GM18505 (cell line): ENCODE measurements around the gene EGFR.
"Not testable (repeated sequence)": the region's sequence is repeated elsewhere in the genome, so short reads cannot be mapped to it uniquely, and the experiment has no call there.

ENCODE experiments used
- ATAC-seq: cut with Tn5 transposase; IDR thresholded peaks from one replicate; pipeline ENCODE4 v1.9.1; 2021; ENCODE audit not compliant: unreplicated experiment
- POLR2A ChIP-seq: IDR thresholded peaks from 4 replicates; pipeline ENCODE4 v1.6.1; 2011; ENCODE audit warnings: borderline replicate concordance; ENCODE audit not compliant: insufficient read depth, insufficient read length; ENCODE audit errors: extremely low read depth

The EGFR gene

DNA sequence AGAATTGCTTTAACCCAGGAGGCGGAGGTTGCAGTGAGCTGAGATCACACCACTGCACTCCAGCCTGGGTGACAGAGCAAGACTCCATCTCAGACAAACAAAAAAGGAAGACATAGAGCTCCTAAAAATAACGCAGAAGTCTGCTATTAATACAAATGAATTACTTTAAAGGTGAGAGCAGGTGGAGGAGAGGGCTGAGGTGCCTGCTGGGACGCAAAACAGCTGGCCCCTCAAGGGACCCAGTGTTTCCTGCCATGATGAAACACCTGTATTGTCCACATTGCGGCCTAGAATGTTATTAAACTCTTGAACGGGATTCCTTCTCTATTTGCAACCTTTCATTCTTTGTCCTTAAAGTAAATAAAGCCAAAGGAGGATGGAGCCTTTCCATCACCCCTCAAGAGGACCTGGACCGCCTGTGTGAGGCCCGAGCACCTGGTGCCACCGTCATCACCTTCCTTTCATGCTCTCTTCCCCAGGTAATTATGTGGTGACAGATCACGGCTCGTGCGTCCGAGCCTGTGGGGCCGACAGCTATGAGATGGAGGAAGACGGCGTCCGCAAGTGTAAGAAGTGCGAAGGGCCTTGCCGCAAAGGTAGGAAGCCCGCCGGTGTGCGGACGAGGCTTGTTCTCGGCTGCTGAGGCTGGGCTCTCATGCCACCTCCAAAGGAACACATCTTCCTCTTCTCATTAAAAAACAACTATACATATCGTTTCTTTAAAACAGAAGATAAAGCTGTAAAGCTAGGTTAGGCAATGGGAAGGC is 136.7 kb downstream of the EGFR start:
- TF ChIP-seq POLR2A: no peak
- ATAC-seq: no peak

DNA sequence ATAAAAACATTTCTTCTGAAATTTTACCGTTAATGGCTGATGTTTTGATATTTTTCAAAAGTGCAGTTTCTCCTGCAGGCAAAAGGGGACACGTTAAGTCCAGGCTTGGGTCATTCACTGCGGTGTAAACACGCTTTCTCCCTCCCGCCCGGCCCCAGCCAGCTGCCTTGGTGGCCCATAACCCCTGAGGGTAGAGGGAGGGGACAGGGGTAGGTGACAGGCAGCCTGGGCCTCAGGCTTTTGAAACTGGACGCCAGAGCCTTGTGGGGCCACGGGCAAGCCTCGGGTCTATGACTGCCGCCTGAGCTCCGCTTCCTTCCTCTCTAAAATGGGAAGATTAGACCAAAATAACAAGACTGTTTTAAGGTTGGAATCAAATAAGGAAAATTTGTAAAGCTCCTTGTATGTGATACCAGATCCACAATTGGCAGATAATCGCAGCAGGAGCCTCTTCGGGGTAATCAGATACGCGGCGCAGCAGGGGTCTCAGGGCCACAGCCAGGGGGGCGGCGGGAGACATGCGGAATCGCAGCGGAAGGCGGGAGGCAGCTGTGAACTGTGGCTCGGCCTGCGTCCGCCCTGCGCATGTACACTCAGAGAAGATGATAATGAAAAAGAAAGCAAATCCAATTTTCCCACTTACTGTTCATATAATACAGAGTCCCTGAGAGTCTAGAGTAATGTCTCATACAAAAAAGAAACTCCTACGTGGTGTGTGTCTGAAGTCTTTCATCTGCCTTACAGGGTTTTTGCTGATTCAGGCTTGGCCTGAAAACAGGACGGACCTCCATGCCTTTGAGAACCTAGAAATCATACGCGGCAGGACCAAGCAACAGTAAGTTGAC is 138.3 kb downstream of the EGFR start:
- no peak for TF ChIP-seq POLR2A
- ATAC-seq: no peak

DNA sequence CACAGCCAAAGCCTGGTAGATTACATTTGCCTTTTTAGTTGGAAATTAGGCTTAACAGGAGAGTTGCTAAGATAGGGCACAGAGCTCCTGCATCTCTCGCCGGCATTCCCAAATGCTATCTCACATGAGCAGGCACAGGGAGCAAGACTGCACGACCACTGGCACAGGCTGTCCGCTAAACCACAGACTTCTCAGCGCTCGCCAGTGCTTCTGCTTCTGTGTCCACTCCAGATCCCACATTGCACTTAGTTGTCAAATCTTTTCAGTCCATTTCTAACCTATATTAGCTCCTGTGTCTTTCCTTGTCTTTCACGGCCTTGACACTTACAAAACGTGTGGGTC is 138.9 kb downstream of the EGFR start:
- no peak for ATAC-seq
- TF ChIP-seq POLR2A: no peak

DNA sequence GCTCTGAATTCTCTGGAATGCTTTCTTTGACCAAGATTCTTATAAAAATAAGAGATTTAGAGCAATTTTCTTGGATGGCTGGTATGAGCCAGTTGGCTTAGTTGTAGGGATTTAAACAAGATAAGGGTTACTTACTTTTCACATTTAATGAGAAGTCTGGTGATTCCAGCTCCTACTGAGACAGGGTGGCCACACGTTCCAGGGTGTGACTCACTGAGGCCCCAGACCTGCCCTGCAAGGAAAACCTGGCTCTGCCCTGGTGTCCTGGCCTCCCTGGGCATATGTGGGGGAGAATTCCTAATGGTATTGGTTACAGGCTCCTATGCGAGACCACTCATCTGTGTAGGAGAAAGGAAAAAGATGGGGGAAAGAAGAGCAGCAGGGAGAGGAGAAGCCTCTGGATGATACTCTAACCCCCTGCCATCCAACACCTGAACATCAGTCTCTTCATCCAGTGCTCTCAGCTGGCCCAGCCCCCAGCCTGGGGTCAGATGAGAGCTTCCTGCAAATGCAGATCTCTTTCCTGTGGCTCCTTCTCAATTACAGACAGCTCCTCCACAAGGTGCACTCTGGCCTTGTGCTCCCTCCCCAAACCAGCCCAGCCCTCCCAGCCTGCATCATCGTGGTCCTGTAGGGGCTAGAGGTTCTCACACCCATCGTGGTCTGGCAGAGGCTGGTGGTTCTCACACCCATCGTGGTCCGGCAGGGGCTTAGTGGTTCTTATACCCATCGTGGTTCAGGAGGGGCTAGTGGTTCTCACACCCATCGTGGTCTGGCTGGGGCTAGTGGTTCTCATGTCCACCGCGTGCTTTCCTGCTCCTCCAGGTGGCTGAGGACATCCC is 139.9 kb downstream of the EGFR start:
- ATAC-seq: no peak
- TF ChIP-seq POLR2A: no peak

DNA sequence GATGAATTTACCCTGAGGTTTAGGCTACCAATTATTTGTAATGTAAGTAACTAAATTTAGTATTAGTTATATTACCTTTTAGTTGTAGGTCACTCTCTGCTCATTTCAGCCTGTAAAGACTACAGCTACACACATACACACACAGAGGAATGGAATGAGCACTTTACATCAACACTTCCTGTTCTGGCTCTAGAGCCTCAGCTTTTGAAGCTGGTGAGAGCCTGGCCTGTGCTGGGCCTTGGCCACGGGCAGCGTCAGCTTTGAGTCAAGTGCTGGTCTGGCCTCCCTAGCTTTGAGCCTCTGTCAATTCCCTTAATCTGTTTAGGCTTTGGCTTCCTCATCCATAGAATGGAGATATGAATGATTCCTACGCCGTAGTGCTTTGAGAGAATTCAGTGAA is 141.7 kb downstream of the EGFR start:
- no peak for TF ChIP-seq POLR2A
- no peak for ATAC-seq

DNA sequence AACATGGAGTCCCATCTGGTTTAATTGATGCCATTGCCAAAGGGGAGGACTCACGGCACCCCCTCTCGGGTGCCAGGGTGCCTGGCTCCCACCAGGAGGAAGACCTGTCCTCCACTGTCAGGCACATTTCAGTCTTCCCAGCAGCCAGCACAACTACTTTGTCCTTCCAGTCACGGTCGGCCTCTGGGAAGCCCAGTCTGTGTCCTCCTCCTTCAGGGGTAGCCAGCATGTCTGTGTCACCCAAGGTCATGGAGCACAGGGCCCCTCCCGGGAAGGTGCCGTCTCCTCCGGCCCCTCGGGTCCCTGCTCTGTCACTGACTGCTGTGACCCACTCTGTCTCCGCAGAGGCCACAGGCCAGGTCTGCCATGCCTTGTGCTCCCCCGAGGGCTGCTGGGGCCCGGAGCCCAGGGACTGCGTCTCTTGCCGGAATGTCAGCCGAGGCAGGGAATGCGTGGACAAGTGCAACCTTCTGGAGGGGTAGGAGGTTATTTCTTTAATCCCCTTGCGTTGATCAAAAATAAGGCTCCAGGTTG is 142.4 kb downstream of the EGFR start:
- no peak for TF ChIP-seq POLR2A
- ATAC-seq: no peak

DNA sequence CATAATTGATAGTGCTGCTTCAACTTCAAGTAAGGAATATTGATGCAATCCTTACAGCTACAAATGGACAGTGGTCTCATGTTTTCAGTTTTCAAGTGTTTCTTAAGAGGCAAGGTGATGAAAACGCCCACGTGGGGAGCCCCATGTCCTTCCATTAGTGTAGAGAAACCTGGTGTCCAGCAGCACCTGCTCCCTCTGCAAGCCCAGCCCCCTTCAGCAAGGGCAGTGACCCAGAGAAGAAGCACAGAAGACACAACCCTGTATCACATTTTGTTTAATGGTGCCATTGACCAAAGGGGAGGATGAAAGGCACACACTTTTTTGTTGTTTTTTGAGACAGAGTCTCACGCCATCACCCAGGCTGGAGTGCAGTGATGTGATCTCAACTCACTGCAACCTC is 143.7 kb downstream of the EGFR start:
- no peak for TF ChIP-seq POLR2A
- no peak for ATAC-seq

DNA sequence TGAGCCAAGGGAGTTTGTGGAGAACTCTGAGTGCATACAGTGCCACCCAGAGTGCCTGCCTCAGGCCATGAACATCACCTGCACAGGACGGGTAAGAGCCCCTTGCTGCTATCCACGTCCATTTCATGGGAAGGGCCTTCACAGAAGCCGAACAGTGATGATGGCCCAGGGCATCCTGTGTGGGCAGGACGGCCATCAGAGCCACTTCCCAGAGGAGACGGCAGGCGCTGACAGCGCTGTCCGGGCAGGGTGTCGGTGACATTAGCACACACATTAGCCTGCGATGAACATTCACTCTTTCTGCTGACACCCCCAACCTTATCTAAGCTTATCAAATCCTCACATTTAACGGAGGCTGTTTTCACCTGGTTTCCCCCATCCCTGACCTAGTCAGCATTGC is 144.9 kb downstream of the EGFR start:
- TF ChIP-seq POLR2A: no peak
- ATAC-seq: no peak

DNA sequence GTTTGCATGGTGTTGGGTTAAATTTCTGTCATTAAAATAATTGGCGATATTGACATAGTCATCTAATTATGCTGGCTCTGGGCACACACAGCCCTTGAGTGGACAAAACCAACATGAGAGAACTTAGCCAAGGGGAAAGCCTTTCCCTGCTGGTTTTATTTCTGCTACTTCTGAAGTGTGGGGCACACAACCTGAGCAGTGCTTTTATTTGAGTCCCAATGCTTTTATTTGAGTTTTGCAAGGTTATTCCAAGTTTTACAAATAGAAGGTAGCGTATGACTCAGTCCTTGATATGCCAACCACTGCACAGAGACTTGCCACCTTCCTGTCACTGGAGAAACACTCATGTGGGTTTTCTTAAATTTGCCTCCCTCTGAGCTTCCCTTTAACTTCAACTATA is 145.7 kb downstream of the EGFR start:
- no peak for TF ChIP-seq POLR2A
- ATAC-seq: no peak

DNA sequence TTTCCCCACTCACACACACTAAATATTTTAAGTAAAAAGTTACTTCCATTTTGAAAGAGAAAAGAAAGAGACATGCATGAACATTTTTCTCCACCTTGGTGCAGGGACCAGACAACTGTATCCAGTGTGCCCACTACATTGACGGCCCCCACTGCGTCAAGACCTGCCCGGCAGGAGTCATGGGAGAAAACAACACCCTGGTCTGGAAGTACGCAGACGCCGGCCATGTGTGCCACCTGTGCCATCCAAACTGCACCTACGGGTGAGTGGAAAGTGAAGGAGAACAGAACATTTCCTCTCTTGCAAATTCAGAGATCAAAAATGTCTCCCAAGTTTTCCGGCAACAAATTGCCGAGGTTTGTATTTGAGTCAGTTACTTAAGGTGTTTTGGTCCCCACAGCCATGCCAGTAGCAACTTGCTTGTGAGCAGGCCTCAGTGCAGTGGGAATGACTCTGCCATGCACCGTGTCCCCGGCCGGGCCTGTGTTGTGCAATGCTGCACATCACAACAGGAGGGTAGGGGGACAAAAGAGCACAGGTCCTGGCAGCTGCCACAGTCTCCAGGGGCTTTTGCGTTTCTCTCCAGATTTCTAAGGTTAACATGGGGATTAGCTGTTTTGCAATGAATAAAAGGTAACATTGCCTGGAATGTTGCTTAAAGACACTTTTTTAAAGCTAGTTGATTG is 146.5 kb downstream of the EGFR start:
- no peak for TF ChIP-seq POLR2A
- ATAC-seq: no peak

DNA sequence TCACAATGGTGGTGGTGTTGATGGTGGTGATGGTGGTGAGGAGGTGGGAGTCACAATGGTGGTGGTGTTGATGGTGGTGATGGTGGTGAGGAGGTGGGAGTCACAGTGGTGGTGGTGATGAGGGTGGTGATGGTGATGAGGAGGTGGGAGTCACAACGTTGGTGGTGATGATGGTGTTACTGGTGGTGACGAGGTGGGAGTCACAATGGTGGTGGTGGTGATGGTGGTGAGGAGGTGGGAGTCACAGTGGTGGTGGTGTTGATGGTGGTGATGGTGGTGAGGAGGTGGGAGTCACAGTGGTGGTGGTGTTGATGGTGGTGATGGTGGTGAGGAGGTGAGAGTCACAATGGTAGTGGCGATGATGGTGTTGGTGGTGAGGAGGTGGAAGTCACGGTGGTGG is 148.5 kb downstream of the EGFR start:
- not testable (repeated sequence) for ATAC-seq

DNA sequence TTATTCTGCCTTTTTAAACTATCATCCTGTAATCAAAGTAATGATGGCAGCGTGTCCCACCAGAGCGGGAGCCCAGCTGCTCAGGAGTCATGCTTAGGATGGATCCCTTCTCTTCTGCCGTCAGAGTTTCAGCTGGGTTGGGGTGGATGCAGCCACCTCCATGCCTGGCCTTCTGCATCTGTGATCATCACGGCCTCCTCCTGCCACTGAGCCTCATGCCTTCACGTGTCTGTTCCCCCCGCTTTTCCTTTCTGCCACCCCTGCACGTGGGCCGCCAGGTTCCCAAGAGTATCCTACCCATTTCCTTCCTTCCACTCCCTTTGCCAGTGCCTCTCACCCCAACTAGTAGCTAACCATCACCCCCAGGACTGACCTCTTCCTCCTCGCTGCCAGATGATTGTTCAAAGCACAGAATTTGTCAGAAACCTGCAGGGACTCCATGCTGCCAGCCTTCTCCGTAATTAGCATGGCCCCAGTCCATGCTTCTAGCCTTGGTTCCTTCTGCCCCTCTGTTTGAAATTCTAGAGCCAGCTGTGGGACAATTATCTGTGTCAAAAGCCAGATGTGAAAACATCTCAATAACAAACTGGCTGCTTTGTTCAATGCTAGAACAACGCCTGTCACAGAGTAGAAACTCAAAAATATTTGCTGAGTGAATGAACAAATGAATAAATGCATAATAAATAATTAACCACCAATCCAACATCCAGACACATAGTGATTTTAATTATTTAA is 151.7 kb downstream of the EGFR start:
- TF ChIP-seq POLR2A: no peak
- ATAC-seq: no peak
